ENCODE data around the gene NOP9.

- TF ChIP-seq CTCF (IDR thresholded peaks at IDR 0.05) (no peak), POLR2AphosphoS5 (IDR thresholded peaks at IDR 0.05) (no peak)
Measured at GRCh38 chr14:24282736-24283135, 16.9 kb upstream of the NOP9 start.
